ENCODE measurements around the gene GP1BB. TPM values are rescaled to one million over a fixed set of nuclear protein-coding genes. Genes with fewer than 3 reads are reported as not detected.

Gene GP1BB
- total RNA-seq, 1 experiment from 2014 or later: 3.6 TPM

GRCh38 chr22:19691721-19692341 lies 31.5 kb upstream of the GP1BB start:
- H3K36me3 ChIP-seq (ENCODE audit: control insufficient read depth, insufficient read depth, low read length): no peaks in the 10 kb centered on the region
- H3K27me3 ChIP-seq (ENCODE audit: control insufficient read depth, insufficient read depth, low read length): no peaks in the 10 kb centered on the region
- peak overlapping the region; percentile 14 to 38; a peak in 3 of 4 replicates for H3K4me3 ChIP-seq (ENCODE audit: low read depth in 2 of 2, low read length in 2 of 2)
- no peaks in the 10 kb centered on the region for H3K9me3 ChIP-seq (ENCODE audit: control insufficient read depth, insufficient read depth, low read depth, low read length)
- in situ Hi-C loops (cut with HindIII; ENCODE audit: low pct_unique_long_range_greater_than_20kb, low sequenced_read_pairs) (no loop called here), intact Hi-C loops (cut with micrococcal nuclease; ENCODE audit: unreplicated experiment) (no loop called here)
- H3K27ac ChIP-seq (ENCODE audit: low read length): peak overlapping the region; percentile 44; the same call in 1 of the 2 replicates
- BruUV-seq (replicated peaks): no TSS peak
- H3K4me1 ChIP-seq (ENCODE audit: control insufficient read depth, insufficient read depth, low read length): peaks cover 7% of the 10 kb centered on the region; the same call in 1 of the 2 replicates
- CTCF ChIA-PET: interaction anchor here (0.5 to 1.1 kb wide), 3 partner anchors 12 to 109 kb away, joined by 3 to 5 read pairs (median 3); no protein-coding TSS in a partner anchor
- ATAC-seq (peak; percentile 78), DNase-seq (ENCODE audit: low read depth, low spot score) (no peak)
- TF ChIP-seq REST (IDR thresholded peaks at IDR 0.05; ENCODE audit: insufficient read depth in 1 of 2, low read depth in 2 of 2, low read length in 1 of 2): no peak
- TF ChIP-seq TCF7L2 (IDR thresholded peaks at IDR 0.05; ENCODE audit: low read depth, low read length): no peak
- TF ChIP-seq CTCF (IDR thresholded peaks at IDR 0.05): no peak
- POLR2A ChIA-PET: interaction anchor here (0.5 kb wide), 1 partner anchor 155 kb away, joined by 4 read pairs; no protein-coding TSS in a partner anchor

- intact Hi-C loops (cut with micrococcal nuclease; ENCODE audit: unreplicated experiment): no loop called here
- Histone ChIP-seq H3K9me3 (ENCODE audit: control insufficient read depth, insufficient read depth, low read depth, low read length) (no peaks in the 10 kb centered on the region), H3K27me3 (ENCODE audit: control insufficient read depth, insufficient read depth, low read length) (no peaks in the 10 kb centered on the region), H3K4me1 (ENCODE audit: control insufficient read depth, insufficient read depth, low read length) (peaks cover 7% of the 10 kb centered on the region; the same call in 1 of the 2 replicates), H3K4me3 (ENCODE audit: low read depth in 2 of 2, low read length in 2 of 2) (no peak overlapping the region), H3K27ac (ENCODE audit: low read length) (no peak overlapping the region), H3K36me3 (ENCODE audit: control insufficient read depth, insufficient read depth, low read length) (no peaks in the 10 kb centered on the region)
- ATAC-seq (no peak), DNase-seq (ENCODE audit: low read depth, low spot score) (no peak)
- POLR2A ChIA-PET: no interaction called here
- TF ChIP-seq TCF7L2 (IDR thresholded peaks at IDR 0.05; ENCODE audit: low read depth, low read length) (no peak), REST (IDR thresholded peaks at IDR 0.05; ENCODE audit: insufficient read depth in 1 of 2, low read depth in 2 of 2, low read length in 1 of 2) (no peak), POLR2AphosphoS5 (IDR thresholded peaks at IDR 0.05; ENCODE audit: low read depth, low read length) (no peak), SIN3A (IDR thresholded peaks at IDR 0.05; ENCODE audit: borderline replicate concordance, insufficient read depth, low read depth, low read length) (no peak), CTCF (IDR thresholded peaks at IDR 0.05) (no peak)
- in situ Hi-C loops (cut with HindIII; ENCODE audit: low pct_unique_long_range_greater_than_20kb, low sequenced_read_pairs): no loop called here
- BruUV-seq (replicated peaks): no TSS peak
- CTCF ChIA-PET: no interaction called here
These were observed 29.8 kb upstream of the GP1BB start for GRCh38 chr22:19693581-19693980.
